Mesenchymal stem cell (in vitro differentiated cells and primary cell): Measurements from ENCODE around the gene PREPL. TPM values are rescaled to one million over a fixed set of nuclear protein-coding genes. Genes with fewer than 3 reads are reported as not detected.

Experiments
- DNase-seq: peaks from one replicate; pipeline ENCODE4 v3.0.0-alpha.2; 2013
- H2AFZ ChIP-seq: one replicate; pipeline ENCODE4 v1.6.1; 2013; ENCODE audit warnings: low read depth, mild to moderate bottlenecking, control low read depth, inconsistent platforms, low read length, moderate library complexity
- H2AK5ac ChIP-seq: 2 replicates; pipeline ENCODE4 v1.6.1; 2013; ENCODE audit warnings: low read length, moderate library complexity, mild to moderate bottlenecking, inconsistent platforms; ENCODE audit not compliant: severe bottlenecking
- H2BK120ac ChIP-seq: one replicate; pipeline ENCODE4 v1.6.1; 2013; ENCODE audit warnings: low read depth, mild to moderate bottlenecking, inconsistent platforms, low read length, moderate library complexity
- H2BK12ac ChIP-seq, 2 experiments: one replicate each; pipeline ENCODE4 v1.6.1; 2013; ENCODE audit warnings: inconsistent platforms in 2 of 2, low read length in 2 of 2, mild to moderate bottlenecking in 2 of 2, moderate library complexity in 2 of 2, control low read depth in 1 of 2
- H2BK15ac ChIP-seq: one replicate; pipeline ENCODE4 v1.6.1; 2013; ENCODE audit warnings: mild to moderate bottlenecking, low read depth, inconsistent platforms; ENCODE audit not compliant: poor library complexity, severe bottlenecking
- H2BK5ac ChIP-seq: 2 replicates; pipeline ENCODE4 v1.6.1; 2013; ENCODE audit warnings: low read depth, mild to moderate bottlenecking, low read length, control low read depth, inconsistent platforms; ENCODE audit not compliant: poor library complexity, severe bottlenecking
- H3K14ac ChIP-seq, 2 experiments: one replicate each; pipeline ENCODE4 v1.6.1; 2013; ENCODE audit warnings: inconsistent platforms in 2 of 2, low read length in 2 of 2, control low read depth in 1 of 2, mild to moderate bottlenecking in 1 of 2, moderate library complexity in 1 of 2
- H3K18ac ChIP-seq, 2 experiments: one replicate each; pipeline ENCODE4 v1.6.1; 2013; ENCODE audit warnings: inconsistent platforms in 2 of 2, low read length in 2 of 2, control low read depth in 1 of 2, low read depth in 1 of 2, mild to moderate bottlenecking in 1 of 2
- H3K23ac ChIP-seq, 2 experiments: one replicate each; pipeline ENCODE4 v1.6.1; 2013; ENCODE audit warnings: inconsistent platforms in 2 of 2, low read length in 2 of 2, mild to moderate bottlenecking in 2 of 2, moderate library complexity in 2 of 2, control low read depth in 1 of 2
- H3K27ac ChIP-seq: 2 replicates; pipeline ENCODE4 v1.5.1; 2013; ENCODE audit warnings: mild to moderate bottlenecking, moderate library complexity, low read length, control low read depth, inconsistent platforms; ENCODE audit not compliant: poor library complexity, severe bottlenecking
- H3K27me3 ChIP-seq, 2 experiments: 2 replicates each; pipeline versions ENCODE4 v1.6.1 to v1.7.0; 2013; ENCODE audit warnings: low read length in 2 of 2, mild to moderate bottlenecking in 2 of 2, moderate library complexity in 2 of 2, control low read depth in 1 of 2, inconsistent platforms in 1 of 2; ENCODE audit not compliant: control insufficient read depth in 1 of 2, insufficient read depth in 1 of 2
- H3K36me3 ChIP-seq, 2 experiments: 2 replicates each; pipeline versions ENCODE4 v1.6.1 to v1.7.0; 2013; ENCODE audit warnings: low read length in 2 of 2, control low read depth in 1 of 2, inconsistent platforms in 1 of 2, low read depth in 1 of 2, mild to moderate bottlenecking in 1 of 2; ENCODE audit not compliant: insufficient read depth in 2 of 2, control insufficient read depth in 1 of 2
- H3K4ac ChIP-seq, 2 experiments: one replicate each; pipeline ENCODE4 v1.6.1; 2013; ENCODE audit warnings: inconsistent platforms in 2 of 2, low read length in 2 of 2, mild to moderate bottlenecking in 2 of 2, moderate library complexity in 2 of 2, control low read depth in 1 of 2, low read depth in 1 of 2
- H3K4me1 ChIP-seq: 2 replicates; pipeline ENCODE4 v1.6.1; 2013; ENCODE audit warnings: low read depth, low read length, control low read depth; ENCODE audit not compliant: control insufficient read depth, insufficient read depth
- H3K4me2 ChIP-seq: 2 replicates; pipeline ENCODE4 v1.6.1; 2013; ENCODE audit warnings: low read length, mild to moderate bottlenecking, inconsistent platforms; ENCODE audit not compliant: poor library complexity, severe bottlenecking
- H3K4me3 ChIP-seq, 2 experiments: 2 replicates each; pipeline versions ENCODE4 v1.5.1 to v1.7.0; 2013; ENCODE audit warnings: low read length in 2 of 2, mild to moderate bottlenecking in 2 of 2, control low read depth in 1 of 2, low read depth in 1 of 2; ENCODE audit not compliant: insufficient read depth in 1 of 2
- H3K79me1 ChIP-seq: replicated peaks from 2 replicates; pipeline ENCODE4 v1.6.1; 2013; ENCODE audit warnings: mild to moderate bottlenecking, control low read depth, low read length, inconsistent platforms; ENCODE audit not compliant: poor library complexity, severe bottlenecking
- H3K9ac ChIP-seq: 2 replicates; pipeline ENCODE4 v1.7.0; 2013; ENCODE audit warnings: mild to moderate bottlenecking, low read length, moderate library complexity
- H3K9me3 ChIP-seq: 2 replicates; pipeline ENCODE4 v1.7.0; 2013; ENCODE audit warnings: mild to moderate bottlenecking, low read length; ENCODE audit not compliant: control insufficient read depth
- H4K8ac ChIP-seq: one replicate; pipeline ENCODE4 v1.6.1; 2013; ENCODE audit warnings: inconsistent platforms, mild to moderate bottlenecking, low read length, moderate library complexity
- H4K91ac ChIP-seq: one replicate; pipeline ENCODE4 v1.6.1; 2013; ENCODE audit warnings: mild to moderate bottlenecking, low read length, inconsistent platforms
- WGBS: methylation state at CpG from one replicate; pipeline ENCODE4 v1.1.7; 2013; ENCODE audit warnings: mixed read lengths; 5-methylcytosine and 5-hydroxymethylcytosine counted together
- polyA plus RNA-seq, 2 experiments: library from polyadenylated mRNA; stranded (reverse); fragments of 200-250 nt; gene quantifications; one replicate each; pipeline ENCODE4 v1.2.3, GENCODE V29; 2013

Gene PREPL
- 26.1 TPM for polyA plus RNA-seq (2013, experiment 1 of 2)
- 26.0 TPM for polyA plus RNA-seq (2013, experiment 2 of 2)

- 0% methylated on average over 53 of the region's 57 CpGs for WGBS
- H4K8ac ChIP-seq = peak within 1 kb of the TSS; percentile 92
- peak within 1 kb of the TSS; percentile 77 for H3K4me2 ChIP-seq
- peak within 1 kb of the TSS in 1 of 2 experiments; percentile 99 for H3K4ac ChIP-seq
- H3K18ac ChIP-seq = peak within 1 kb of the TSS; percentile 93 to 96
- peak within 1 kb of the TSS; percentile 76 to 94 for H3K4me3 ChIP-seq
- H2AK5ac ChIP-seq = no peak within 1 kb of the TSS
- H3K36me3 ChIP-seq = peaks cover 0 to 5% of the 10 kb centered on the region in 2 experiments
- H2BK15ac ChIP-seq = peak within 1 kb of the TSS; percentile 90
- H2BK5ac ChIP-seq = peak within 1 kb of the TSS; percentile 75
- peak within 1 kb of the TSS; percentile 97 for H2AFZ ChIP-seq
- H2BK12ac ChIP-seq = peak within 1 kb of the TSS in 1 of 2 experiments; percentile 82
- H2BK120ac ChIP-seq = peak within 1 kb of the TSS; percentile 87
- peak within 1 kb of the TSS in 1 of 2 experiments; percentile 83 for H3K23ac ChIP-seq
- peak within 1 kb of the TSS; percentile 73 for H4K91ac ChIP-seq
- DNase-seq = peak; percentile 98
- peaks cover 26% of the 10 kb centered on the region for H3K79me1 ChIP-seq
- no peaks in the 10 kb centered on the region for H3K9me3 ChIP-seq
- peaks cover 2% of the 10 kb centered on the region for H3K4me1 ChIP-seq
- H3K27ac ChIP-seq = peak within 1 kb of the TSS; percentile 94
- peak within 1 kb of the TSS; percentile 100 for H3K9ac ChIP-seq
- peak within 1 kb of the TSS in 1 of 2 experiments; percentile 69 for H3K14ac ChIP-seq
- no peaks in the 10 kb centered on the region for H3K27me3 ChIP-seq
These were observed at the start of gene PREPL, which contains the start of gene CAMKMT for GRCh38 chr2:44361330-44362206. PREPL (minus strand) TSS chr2:44361494; CDS start chr2:44346342, 15,152 bp downstream. CAMKMT (plus strand) TSS chr2:44361947.

- no peak overlapping the region for H2AK5ac ChIP-seq
- peaks cover 6% of the 10 kb centered on the region for H3K79me1 ChIP-seq
- H3K27me3 ChIP-seq = no peaks in the 10 kb centered on the region
- H3K4me3 ChIP-seq = peak overlapping the region in 1 of 2 experiments; percentile 73
- no peak overlapping the region for H3K14ac ChIP-seq
- no peak overlapping the region for H4K8ac ChIP-seq
- no peak overlapping the region for H3K18ac ChIP-seq
- H2BK15ac ChIP-seq = no peak overlapping the region
- 84% methylated on average over 3 of the region's 6 CpGs for WGBS
- no peak overlapping the region for H2BK12ac ChIP-seq
- no peaks in the 10 kb centered on the region for H3K9me3 ChIP-seq
- H2AFZ ChIP-seq = no peak overlapping the region
- H4K91ac ChIP-seq = no peak overlapping the region
- H3K4me2 ChIP-seq = no peak overlapping the region
- no peak for DNase-seq
- no peak overlapping the region for H3K4ac ChIP-seq
- no peaks in the 10 kb centered on the region for H3K36me3 ChIP-seq
- H3K4me1 ChIP-seq = no peaks in the 10 kb centered on the region
- H2BK120ac ChIP-seq = no peak overlapping the region
- peak overlapping the region; percentile 81 for H3K9ac ChIP-seq
- no peak overlapping the region for H3K27ac ChIP-seq
- H3K23ac ChIP-seq = no peak overlapping the region
- H2BK5ac ChIP-seq = no peak overlapping the region
These were observed 37.1 kb upstream of the PREPL start for GRCh38 chr2:44398243-44398897.

GRCh38 chr2:44397447-44398175 is 36.3 kb upstream of the PREPL start:
- WGBS = 89% methylated on average over 3 of the region's 7 CpGs
- H3K27me3 ChIP-seq = no peaks in the 10 kb centered on the region
- H3K23ac ChIP-seq = no peak overlapping the region

More at GRCh38 chr2:44397447-44398175, 36.3 kb upstream of the PREPL start:
- H2BK12ac ChIP-seq = no peak overlapping the region
- no peak overlapping the region for H4K8ac ChIP-seq
- H2BK5ac ChIP-seq = no peak overlapping the region
- no peak overlapping the region for H2BK120ac ChIP-seq
- no peak overlapping the region for H3K27ac ChIP-seq
- no peaks in the 10 kb centered on the region for H3K36me3 ChIP-seq
- H2BK15ac ChIP-seq = no peak overlapping the region
- no peak overlapping the region for H3K14ac ChIP-seq
- no peak overlapping the region for H2AK5ac ChIP-seq
- no peak for DNase-seq
- no peak overlapping the region for H3K18ac ChIP-seq
- H3K4me2 ChIP-seq = no peak overlapping the region
- H3K4me3 ChIP-seq = peak overlapping the region in 1 of 2 experiments; percentile 73
- H3K79me1 ChIP-seq = peaks cover 6% of the 10 kb centered on the region
- H3K4me1 ChIP-seq = no peaks in the 10 kb centered on the region
- no peak overlapping the region for H4K91ac ChIP-seq
- H3K9me3 ChIP-seq = no peaks in the 10 kb centered on the region
- H3K4ac ChIP-seq = no peak overlapping the region
- H3K9ac ChIP-seq = peak overlapping the region; percentile 81
- H2AFZ ChIP-seq = no peak overlapping the region
